ENCODE results near the gene MINDY3. TPM values are rescaled to one million over a fixed set of nuclear protein-coding genes. Genes with fewer than 3 reads are reported as not detected.

The MINDY3 gene
- total and polyA plus RNA-seq, 4 donors = 6.5 to 16.1 (median 12.3) TPM

DNA sequence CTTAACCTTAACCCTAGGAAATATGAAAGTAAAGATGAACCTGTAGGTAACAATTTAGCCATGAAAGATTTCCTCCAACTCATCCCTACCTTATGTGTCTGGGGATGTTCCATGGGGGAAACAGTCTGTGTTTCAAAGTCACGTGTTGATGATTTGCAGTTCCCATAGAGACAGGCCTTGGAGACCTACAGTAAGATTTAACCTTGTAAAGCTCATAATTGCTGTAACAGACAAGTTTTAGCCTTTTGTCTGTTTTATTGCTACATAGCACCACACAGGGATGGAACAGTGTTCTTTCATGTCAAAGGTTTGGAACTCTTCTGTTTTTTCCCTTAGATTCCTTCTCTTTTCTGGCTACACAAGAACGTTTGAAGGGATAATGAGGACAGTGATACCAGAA is 105.4 kb downstream of the MINDY3 start (continued):
- TF ChIP-seq, protein P1, sequence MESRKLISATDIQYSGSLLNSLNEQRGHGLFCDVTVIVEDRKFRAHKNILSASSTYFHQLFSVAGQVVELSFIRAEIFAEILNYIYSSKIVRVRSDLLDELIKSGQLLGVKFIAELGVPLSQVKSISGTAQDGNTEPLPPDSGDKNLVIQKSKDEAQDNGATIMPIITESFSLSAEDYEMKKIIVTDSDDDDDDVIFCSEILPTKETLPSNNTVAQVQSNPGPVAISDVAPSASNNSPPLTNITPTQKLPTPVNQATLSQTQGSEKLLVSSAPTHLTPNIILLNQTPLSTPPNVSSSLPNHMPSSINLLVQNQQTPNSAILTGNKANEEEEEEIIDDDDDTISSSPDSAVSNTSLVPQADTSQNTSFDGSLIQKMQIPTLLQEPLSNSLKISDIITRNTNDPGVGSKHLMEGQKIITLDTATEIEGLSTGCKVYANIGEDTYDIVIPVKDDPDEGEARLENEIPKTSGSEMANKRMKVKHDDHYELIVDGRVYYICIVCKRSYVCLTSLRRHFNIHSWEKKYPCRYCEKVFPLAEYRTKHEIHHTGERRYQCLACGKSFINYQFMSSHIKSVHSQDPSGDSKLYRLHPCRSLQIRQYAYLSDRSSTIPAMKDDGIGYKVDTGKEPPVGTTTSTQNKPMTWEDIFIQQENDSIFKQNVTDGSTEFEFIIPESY (IDR thresholded peaks at IDR 0.05) = no peak
- TF ChIP-seq, protein P2, sequence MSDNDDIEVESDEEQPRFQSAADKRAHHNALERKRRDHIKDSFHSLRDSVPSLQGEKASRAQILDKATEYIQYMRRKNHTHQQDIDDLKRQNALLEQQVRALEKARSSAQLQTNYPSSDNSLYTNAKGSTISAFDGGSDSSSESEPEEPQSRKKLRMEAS (IDR thresholded peaks at IDR 0.05) = no peak
- TF ChIP-seq TAF1 (conservative IDR thresholded peaks at IDR 0.05) (no peak), HNF4A (conservative IDR thresholded peaks at IDR 0.05) (no peak), RXRA (IDR thresholded peaks at IDR 0.05) (no peak)

DNA sequence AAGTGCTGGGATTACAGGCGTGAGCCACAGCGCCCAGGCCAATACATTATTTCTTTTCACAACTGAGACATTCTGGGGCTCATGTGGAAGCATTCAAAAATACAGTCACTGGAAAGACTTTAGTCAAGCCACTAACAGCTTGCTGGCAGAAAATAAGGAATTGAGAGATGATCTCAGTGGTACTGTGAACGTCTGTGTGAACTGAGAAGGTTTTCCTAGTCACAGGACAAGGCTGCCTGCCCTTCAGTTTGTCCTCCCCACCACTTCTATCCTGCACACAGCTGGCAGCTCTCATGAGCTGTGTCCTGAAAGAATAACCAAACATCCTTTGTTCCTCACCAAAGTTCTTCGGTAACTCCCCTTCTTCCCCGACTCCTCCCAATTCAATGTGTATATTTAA is 109.3 kb downstream of the MINDY3 start:
- no peaks in the 10 kb centered on the region for H3K9me3 ChIP-seq (ENCODE audit: control insufficient read depth in 4 of 4, low read length in 3 of 4)
- no peak overlapping the region for H3K9ac ChIP-seq (ENCODE audit: low read depth in 1 of 2, low read length in 2 of 2)
- H3K27me3 ChIP-seq (ENCODE audit: control insufficient read depth in 4 of 4, insufficient read depth in 4 of 4, low read length in 3 of 4) = no peaks in the 10 kb centered on the region
- DNase-seq (ENCODE audit: low spot score) = no peak
- WGBS = 82% methylated on average over 5 of the region's 5 CpGs
- H3K36me3 ChIP-seq (ENCODE audit: control insufficient read depth in 4 of 4, insufficient read depth in 3 of 4, low read depth in 1 of 4, low read length in 3 of 4) = no peaks in the 10 kb centered on the region
- no peak overlapping the region for H3K4me3 ChIP-seq (ENCODE audit: low read depth in 1 of 3, low read length in 3 of 3)
- no peaks in the 10 kb centered on the region for H3K4me1 ChIP-seq (ENCODE audit: control insufficient read depth in 4 of 4, insufficient read depth in 4 of 4, low read length in 3 of 4)
- H3K27ac ChIP-seq (ENCODE audit: low read depth in 1 of 2, low read length in 2 of 2) = no peak overlapping the region
- TF ChIP-seq SP1 (IDR thresholded peaks at IDR 0.05) = no peak
- no peak for TF ChIP-seq YY1 (IDR thresholded peaks at IDR 0.05)
- TF ChIP-seq, protein P3, sequence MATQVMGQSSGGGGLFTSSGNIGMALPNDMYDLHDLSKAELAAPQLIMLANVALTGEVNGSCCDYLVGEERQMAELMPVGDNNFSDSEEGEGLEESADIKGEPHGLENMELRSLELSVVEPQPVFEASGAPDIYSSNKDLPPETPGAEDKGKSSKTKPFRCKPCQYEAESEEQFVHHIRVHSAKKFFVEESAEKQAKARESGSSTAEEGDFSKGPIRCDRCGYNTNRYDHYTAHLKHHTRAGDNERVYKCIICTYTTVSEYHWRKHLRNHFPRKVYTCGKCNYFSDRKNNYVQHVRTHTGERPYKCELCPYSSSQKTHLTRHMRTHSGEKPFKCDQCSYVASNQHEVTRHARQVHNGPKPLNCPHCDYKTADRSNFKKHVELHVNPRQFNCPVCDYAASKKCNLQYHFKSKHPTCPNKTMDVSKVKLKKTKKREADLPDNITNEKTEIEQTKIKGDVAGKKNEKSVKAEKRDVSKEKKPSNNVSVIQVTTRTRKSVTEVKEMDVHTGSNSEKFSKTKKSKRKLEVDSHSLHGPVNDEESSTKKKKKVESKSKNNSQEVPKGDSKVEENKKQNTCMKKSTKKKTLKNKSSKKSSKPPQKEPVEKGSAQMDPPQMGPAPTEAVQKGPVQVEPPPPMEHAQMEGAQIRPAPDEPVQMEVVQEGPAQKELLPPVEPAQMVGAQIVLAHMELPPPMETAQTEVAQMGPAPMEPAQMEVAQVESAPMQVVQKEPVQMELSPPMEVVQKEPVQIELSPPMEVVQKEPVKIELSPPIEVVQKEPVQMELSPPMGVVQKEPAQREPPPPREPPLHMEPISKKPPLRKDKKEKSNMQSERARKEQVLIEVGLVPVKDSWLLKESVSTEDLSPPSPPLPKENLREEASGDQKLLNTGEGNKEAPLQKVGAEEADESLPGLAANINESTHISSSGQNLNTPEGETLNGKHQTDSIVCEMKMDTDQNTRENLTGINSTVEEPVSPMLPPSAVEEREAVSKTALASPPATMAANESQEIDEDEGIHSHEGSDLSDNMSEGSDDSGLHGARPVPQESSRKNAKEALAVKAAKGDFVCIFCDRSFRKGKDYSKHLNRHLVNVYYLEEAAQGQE (IDR thresholded peaks at IDR 0.05) = no peak
- no peak for TF ChIP-seq FOXA1 (IDR thresholded peaks at IDR 0.05)
- TF ChIP-seq RXRA (IDR thresholded peaks at IDR 0.05) = no peak
- TF ChIP-seq, protein P2 (IDR thresholded peaks at IDR 0.05) = no peak

DNA sequence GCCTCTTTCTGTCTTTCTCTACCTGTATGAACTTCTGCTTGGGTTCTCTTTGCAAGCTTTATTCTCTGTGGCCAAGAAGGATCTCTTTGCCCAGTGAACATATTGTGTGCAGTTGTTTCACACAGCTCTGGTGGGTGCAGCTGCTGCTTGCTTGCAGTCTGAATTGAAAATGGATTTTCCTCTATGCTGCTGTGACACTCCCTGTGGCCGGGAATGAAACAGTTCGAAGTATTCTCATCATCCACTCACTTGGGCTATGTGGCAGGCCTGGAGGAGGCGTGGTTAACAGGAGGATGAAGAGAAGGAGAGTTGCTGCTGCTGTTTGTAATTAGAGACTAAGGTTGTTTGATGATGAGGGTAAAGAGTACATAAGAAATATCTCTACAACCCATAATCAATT is 112.2 kb downstream of the MINDY3 start:
- H3K9me3 ChIP-seq (ENCODE audit: control insufficient read depth in 4 of 4, low read length in 3 of 4) = no peaks in the 10 kb centered on the region
- H3K4me3 ChIP-seq (ENCODE audit: low read depth in 1 of 3, low read length in 3 of 3) = no peak overlapping the region
- no peak overlapping the region for H3K9ac ChIP-seq (ENCODE audit: low read depth in 1 of 2, low read length in 2 of 2)
- H3K36me3 ChIP-seq (ENCODE audit: control insufficient read depth in 4 of 4, insufficient read depth in 3 of 4, low read depth in 1 of 4, low read length in 3 of 4) = no peaks in the 10 kb centered on the region
- H3K27me3 ChIP-seq (ENCODE audit: control insufficient read depth in 4 of 4, insufficient read depth in 4 of 4, low read length in 3 of 4) = no peaks in the 10 kb centered on the region
- no peak for TF ChIP-seq RAD21 (IDR thresholded peaks at IDR 0.05)
- no peak for TF ChIP-seq TAF1 (conservative IDR thresholded peaks at IDR 0.05)
- TF ChIP-seq, protein P3 (IDR thresholded peaks at IDR 0.05) = no peak
- TF ChIP-seq, protein P1 (IDR thresholded peaks at IDR 0.05) = no peak
- no peak for TF ChIP-seq NR2F2 (IDR thresholded peaks at IDR 0.05)
- H3K4me1 ChIP-seq (ENCODE audit: control insufficient read depth in 4 of 4, insufficient read depth in 4 of 4, low read length in 3 of 4) = no peaks in the 10 kb centered on the region
- no peak overlapping the region for H3K27ac ChIP-seq (ENCODE audit: low read depth in 1 of 2, low read length in 2 of 2)
- WGBS = 54% methylated on average over 3 of the region's 3 CpGs
- no peak for DNase-seq (ENCODE audit: low spot score)
